Measurements from ENCODE around the gene ZFYVE21.

- TF ChIP-seq CTCF (conservative IDR thresholded peaks at IDR 0.05; ENCODE audit: low read length) (no peak), EZH2phosphoT487 (IDR thresholded peaks at IDR 0.05; ENCODE audit: borderline replicate concordance, low read depth, low read length) (no peak)
These were observed 20.1 kb upstream of the ZFYVE21 start for GRCh38 chr14:103695296-103696069.
